GM21576 (cell line): ENCODE data around the gene NMRK1.

Experiments used
- ATAC-seq: cut with Tn5 transposase; IDR thresholded peaks from one replicate; pipeline ENCODE4 v1.9.1; 2021; ENCODE audit warnings: mild to moderate bottlenecking, moderate library complexity; ENCODE audit not compliant: unreplicated experiment

The NMRK1 gene

DNA sequence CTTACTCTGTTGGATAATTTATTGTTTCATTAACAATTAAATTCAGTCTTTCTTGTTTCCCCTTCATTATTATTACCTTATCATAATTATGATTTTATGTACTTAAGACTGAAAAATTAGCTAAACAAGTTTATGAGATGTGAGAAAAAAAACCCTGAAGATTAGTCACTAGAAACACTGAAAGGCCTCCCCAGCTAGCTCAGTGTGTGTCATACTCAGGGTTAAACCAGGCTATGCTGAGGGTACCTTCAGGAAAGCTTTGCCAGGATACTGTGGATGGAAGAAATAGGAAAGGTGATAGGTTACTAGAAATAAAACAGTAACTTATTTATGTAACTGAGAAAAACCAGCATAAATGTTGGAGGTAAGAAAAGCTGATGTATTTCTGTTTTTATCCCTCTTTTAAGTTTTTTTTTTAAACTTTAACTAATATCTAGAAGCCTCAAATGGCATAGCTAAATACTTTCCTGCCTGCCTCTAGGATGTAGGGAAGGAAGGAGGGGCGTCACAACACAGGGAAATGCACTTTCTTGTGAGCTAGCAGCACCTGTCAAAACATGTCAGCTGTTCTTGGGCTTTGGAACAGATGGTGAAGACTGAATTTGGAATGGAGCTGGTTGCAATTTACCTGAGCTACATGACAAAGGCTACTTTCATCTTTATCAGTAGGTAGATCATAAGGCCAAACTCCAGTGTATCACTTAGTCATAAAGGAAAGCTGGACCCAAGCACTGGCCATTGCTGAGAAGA is 24.2 kb downstream of the NMRK1 start:
- no peak for ATAC-seq

DNA sequence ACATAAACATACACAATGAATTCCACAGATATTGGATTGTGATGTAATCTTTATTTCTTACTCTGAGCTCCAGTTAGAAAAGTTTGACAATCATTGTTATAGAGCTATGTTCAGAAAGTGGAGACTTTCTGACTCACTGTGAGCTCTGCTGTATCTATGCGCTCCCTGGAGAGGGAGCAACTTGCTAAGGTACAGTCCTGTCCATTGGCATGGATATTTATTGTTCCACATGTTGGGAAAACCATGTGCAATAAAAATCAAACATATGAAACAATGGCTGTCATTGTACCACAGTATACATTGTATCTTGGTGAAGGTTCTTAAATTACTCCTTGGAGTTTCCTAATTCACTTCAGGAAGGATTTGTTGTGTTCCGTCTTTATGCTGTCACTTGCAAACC is 26.8 kb downstream of the NMRK1 start:
- ATAC-seq: no peak

DNA sequence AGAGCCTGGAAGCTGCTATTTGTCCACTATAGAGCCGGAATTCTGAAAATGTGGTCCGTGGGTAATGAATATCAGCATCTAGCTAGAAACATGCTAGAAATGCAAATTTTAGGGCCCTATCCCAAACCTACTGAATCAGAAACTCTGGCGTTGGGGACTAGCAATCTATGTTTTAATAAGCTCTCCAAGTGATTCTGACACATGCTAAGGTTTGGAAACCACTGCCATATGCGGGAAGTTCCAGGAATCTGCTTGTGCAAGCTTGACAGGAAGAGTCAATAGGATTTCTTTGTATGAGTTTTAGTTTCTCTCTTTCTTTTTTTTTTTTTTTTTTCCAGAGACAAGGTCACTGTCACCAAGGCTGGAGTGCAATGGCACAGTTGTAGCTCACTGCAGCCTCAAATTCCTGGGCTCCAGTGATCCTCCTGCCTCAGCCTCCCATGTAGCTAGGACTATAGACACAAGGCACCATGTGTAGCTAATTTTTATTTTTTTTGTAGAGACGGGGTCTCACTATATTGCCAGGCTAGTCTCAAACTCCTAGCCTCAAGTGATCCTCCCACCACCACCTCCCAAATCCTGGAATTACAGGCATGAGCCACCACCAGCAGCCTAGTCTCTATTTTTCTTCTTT is 33.5 kb downstream of the NMRK1 start:
- ATAC-seq: no peak

DNA sequence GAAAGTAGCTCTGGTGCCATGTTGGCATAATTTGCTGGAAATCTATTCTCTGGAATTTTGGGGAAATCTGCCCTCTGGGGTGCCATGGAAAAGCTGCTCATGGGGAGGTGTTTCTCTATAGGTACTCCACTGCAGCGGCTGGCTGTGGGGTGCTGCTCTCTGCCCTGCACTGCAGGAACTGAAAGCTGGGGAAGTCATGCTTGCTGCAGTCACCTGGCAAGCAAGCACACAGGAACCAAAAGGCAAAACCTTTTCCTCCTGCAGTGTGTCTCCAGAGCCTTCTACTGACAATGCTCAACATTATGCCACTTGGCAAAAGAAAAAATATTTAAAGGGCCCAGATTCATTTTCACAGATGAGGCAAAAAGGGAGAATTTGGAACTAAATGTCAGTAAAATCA is 34.1 kb downstream of the NMRK1 start:
- ATAC-seq: peak; percentile 100

DNA sequence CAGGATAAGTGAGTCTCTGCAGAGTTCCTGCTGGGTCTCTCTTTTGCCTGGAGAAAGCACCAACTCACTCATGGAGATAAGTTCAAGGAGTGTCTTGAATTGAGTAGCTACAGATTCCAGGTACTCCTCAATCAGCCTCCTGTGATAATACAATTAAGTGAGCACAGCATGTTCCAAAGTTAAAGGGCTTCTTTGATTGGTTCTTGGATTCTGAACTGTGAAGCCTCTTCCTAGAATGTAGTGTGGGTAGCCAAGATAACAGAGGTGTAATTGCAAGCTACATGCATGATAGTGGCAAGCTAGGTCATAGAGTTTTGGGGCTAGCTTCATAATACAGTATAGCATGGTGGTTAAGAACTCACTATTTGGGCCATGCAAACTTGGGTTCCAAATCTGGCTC is 36.7 kb downstream of the NMRK1 start:
- ATAC-seq: no peak

DNA sequence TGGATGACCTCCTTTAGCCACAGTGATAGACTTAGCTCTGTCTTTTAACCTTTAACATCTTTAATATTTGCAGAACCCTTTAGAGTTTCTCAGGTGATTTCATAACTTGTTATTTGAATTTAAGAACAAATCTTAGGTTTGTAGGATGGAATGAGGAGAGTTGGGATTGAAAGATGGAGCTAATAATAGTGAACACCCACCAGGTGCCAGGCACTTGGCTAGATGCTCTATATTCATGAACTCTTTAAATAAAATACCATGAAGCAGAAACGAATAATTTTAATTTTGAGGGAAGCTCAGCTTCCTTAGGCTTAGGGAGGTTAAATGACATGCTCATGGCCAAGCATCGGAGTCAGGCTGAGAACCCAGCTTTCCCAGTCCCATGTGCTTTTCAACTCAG is 40.4 kb downstream of the NMRK1 start:
- ATAC-seq: no peak

DNA sequence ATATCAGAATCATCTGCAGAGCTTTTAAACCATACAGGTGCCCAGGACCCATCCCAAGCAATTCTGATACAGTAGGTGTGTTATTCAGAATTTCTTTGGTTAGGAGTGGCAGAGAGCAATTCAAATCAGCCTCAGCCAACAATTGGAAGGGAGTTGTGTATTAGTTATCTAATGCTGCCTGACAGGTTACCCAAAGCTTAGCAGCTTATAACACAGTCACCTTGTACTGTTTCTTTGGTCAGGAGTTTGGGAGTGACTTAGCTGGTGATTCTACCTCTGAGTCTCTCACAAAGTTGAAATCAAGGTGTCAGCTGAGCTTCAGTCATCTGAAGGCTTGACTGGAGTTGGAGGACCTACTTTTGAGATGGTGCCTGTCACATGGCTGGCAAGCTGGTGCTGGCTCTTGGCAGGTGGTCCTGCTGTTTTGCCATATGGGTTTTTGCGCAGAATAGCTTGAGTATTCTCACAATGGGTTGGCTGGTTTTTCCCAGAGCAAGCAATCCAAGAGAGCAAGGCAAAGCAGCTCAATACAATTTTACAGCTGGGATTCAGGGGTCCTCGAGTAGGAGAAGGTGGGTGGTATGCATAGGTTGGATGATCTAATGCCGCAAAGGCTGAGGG is 41.1 kb downstream of the NMRK1 start:
- no peak for ATAC-seq

DNA sequence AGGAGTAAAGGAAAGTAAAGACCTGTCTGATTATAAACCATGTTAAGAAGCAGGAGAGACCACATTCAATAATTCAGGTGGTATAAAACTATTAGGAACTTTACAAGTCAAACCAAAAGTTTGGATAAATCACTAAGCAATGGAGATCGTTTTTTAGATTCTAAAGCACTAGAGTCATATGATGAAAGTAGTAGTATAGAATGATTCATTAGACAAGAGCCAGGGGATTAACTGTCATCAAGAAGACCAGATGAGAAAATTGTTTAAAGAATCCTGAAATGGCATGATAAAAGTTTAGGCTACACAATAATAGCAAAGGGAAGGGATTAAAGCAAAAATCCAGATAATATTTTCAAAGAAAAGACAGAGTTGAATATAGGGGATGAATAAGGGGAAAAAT is 46.9 kb downstream of the NMRK1 start:
- no peak for ATAC-seq

DNA sequence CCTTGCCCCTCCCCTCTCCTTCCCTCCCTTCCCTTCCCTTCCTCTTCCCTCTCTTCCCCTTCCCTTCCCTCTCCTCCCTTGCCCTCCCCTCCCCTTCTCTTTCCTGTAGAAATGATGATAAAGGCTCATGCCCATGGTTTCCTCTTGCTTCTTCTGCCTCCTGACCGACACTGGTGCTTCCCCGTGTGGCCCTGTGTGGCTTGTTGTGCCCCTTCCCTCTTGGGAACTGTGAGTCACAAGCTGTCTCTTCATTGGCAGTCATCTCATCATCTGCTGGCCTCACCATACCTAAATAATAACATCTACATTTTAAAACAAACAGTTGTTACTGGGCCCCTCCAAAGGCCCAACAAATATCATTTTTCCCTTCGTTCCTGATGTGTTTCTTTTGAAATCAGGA is 48.2 kb downstream of the NMRK1 start:
- no peak for ATAC-seq

DNA sequence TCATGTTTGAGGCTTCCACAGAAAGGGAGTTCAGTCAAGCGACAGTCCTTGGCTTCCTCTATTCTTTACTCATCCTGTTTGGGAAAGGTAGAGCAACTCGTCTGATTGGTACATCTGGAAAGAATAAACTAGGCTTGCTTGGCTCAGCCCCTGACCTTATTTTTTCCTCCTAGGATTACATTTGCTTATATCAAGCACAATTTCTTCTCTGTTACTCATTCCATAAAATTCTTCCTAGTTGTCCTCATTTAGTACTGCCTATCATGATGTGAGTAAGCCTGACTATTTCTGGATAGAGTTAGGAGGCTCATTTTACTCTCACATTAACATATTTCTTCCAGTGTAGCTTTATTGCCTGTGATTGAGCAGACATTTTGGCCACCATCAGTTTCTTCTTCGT is 48.9 kb downstream of the NMRK1 start:
- ATAC-seq: no peak

DNA sequence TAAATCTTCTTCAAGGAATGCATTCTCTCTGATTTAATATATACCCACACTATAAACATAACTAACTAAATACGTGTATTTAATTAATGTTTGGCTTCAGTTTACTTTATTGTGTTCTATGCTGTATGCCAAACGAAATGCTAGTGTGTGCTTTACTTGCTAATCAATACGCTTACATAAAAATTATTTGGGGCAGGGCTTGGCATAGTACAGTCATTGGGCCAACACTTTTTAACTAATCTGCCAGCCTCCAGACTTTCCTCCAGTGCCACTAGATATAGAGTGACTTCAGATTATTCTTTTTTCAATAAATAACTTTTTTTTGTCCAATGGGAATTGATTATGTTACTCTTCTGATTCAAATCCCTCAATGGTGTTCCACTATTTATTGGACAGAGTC is 51.2 kb downstream of the NMRK1 start:
- no peak for ATAC-seq

DNA sequence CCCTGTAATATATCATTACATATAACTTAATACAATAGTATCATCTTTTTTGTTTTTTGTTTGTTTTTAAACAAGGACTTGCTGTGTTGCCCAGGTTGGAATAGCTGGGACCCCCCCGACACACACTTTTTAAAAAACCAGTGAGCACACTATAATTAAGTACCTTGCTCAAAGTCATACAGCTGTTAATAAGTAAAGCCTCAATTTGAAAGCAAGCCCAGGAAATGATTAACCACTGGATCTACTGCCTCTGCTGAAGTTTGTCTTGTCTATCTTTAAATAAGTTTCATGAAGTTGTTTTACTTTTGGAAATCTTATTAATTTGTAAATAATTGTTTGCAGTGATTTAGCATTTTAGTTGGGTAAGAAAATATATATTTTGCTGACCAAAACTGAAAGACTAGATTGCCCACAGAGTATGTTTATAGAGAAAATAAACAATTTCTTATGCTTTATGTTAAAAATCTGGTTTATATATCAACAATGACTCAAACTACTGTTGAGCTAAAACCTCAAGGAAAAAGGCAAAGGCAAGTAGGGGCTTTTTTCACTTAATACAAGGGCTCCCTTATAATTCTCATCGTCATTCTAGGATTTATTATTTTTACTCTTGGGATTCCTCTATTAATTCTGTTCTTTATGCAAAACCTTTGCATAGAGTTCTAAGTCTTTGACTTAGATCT is 54.0 kb downstream of the NMRK1 start:
- peak; percentile 47 for ATAC-seq

DNA sequence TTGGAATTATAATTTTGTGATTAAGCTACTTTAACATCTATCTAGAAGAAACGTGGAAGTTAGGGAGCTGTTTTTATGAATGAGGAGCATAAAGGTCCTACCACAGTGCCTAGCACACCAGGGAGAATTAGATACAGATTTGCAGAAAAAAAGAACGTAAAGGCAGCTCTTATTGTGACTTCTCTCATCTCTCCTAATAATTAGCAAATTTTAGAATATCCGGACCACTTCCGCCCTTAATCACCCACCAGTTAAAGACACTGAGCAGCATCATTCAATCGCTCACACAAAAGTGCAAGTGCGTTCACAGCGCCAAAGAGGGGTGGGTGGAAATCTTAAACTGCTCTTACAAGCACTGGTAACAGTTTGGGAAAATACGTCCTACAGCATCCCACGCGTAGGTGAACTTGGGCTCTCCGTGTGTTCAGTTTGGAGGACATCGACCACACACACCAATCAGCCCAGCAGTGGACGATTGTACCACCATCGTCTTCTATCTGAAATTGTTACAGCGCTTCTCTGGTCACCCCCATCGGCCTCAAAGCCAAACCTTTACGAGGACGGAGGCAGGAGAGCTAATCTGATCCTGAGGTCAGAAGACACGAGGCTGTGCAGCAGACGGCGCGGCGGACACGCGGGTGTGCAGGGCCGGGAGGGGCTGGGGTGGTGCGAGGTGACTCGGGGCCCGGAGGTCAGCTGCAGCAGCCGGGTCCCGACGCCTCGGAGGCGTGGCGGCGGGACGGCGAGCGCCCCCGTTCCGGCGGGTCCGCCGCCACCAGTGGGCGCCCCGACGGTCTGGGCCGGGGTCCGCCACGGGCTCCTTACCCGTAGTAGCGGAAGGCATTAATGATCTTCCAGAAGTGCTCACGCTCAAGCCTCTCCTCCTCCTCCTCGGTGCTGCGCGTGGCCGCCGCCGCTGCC is 60.5 kb downstream of the NMRK1 start:
- ATAC-seq: peak; percentile 43

DNA sequence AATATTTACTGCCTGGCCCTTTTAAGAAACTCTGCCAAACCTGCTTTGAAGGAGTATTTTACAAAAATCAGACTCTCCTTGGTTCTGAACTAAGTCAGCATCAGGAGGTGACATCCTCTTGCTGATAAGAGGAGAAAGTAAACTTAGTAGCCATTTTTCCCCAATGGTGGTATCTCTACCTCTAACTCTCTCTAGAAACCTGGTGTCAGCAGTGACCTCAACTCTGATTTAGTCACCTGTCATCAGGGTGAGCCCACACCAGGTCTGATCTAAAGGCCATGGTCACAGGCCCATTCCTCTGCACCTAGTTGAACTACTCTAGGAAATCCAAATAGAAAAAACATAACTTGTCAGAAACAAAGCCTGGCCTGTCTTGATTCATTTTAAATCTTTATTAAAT is 64.1 kb downstream of the NMRK1 start:
- ATAC-seq: no peak

DNA sequence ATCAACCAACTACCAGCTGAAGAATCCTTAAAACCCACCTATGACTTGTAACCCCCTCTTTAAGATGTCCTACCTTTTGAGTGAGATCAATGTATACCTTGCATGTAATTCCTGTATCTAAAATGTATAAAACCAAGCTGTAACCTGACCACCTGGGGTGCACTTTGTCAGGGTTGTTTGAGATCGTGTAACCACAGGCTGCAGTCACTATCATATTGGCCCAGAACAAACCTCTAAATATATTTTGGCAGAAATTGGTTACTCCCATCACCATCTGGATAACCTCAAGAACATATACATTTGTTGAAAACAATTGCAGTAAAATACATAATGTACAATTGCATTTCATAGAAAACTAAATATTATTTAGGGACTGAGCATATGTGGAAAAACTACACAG is 68.3 kb downstream of the NMRK1 start:
- no peak for ATAC-seq

DNA sequence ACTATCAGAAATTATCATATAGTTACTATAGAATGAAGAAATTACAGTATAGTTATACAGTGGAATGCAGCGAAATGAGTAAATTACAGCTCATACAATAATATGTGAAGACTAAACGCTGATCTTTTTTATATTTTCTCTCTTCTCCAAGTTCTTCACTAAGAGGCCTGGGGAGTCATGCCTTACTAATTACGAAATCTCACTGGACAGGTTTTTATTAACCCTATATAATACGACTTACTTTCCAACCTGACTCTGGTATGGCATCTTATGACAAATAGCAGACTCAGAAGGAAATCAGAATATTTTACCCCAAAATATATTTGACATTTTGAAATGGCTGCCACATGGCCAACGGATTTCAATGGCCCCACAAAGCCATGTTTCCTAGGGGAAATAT is 68.9 kb downstream of the NMRK1 start:
- ATAC-seq: no peak

DNA sequence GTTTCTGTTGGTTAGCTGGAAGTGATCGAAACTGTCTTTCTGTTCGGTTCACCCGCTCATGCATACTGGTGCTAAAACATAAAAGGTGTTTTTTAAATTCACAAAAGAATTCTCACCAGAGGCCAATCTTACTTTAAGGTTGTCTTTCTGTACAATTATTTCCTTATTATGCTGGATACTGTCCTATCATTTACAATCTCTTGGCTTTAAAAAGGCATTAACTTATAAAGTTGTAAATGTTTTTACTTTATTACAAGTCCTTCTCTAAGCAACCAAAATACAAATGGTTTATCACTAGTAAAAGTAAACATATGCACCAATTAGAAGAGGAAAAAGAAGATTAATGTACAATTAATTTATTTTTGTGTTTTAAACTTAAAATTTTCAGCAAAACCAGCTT is 70.6 kb downstream of the NMRK1 start:
- no peak for ATAC-seq

DNA sequence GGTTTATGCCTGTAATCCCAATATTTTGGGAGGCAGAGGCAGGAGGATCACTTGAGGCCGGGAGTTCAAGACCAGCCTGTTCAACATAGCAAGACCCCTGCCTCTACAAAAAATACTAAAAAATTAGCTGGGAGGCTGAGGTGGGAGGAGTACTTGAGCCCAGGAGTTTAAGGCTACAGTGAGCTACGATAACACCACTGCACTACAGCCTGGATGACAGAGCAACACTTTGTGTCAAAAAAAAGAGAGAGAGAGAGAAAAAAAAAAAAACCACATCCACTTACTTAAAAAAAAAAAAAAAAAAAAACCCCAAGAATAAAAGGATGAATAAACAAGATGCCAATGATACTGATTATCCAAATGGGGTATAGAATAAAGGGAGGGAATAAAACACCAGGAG is 74.2 kb downstream of the NMRK1 start:
- ATAC-seq: no peak
